ENCODE measurements around the gene OR2L8.

Gene OR2L8

GRCh38 chr1:247966532-247967204 is 18.0 kb downstream of the OR2L8 start:
- no CpG with 5 or more reads among the region's 5 CpGs for WGBS (ENCODE audit: insufficient coverage, insufficient read length)
- no peaks in the 10 kb centered on the region for H3K36me3 ChIP-seq (ENCODE audit: control insufficient read depth, insufficient read depth, low read length)
- no peak overlapping the region for H3K27ac ChIP-seq (ENCODE audit: low read length)
- no peaks in the 10 kb centered on the region for H3K4me1 ChIP-seq (ENCODE audit: control insufficient read depth, insufficient read depth, low read length)
- DNase-seq (ENCODE audit: low read depth, low spot score): no peak
- H3K4me3 ChIP-seq (ENCODE audit: low read length): no peak overlapping the region
- peaks cover 2% of the 10 kb centered on the region for H3K9me3 ChIP-seq (ENCODE audit: control insufficient read depth, insufficient read depth, low read length)
- no peaks in the 10 kb centered on the region for H3K27me3 ChIP-seq (ENCODE audit: control insufficient read depth, insufficient read depth, low read length)

- DNase-seq (ENCODE audit: low read depth, low spot score): no peak
- Histone ChIP-seq H3K9me3 (ENCODE audit: control insufficient read depth, insufficient read depth, low read length) (peaks cover 5% of the 10 kb centered on the region), H3K36me3 (ENCODE audit: control insufficient read depth, insufficient read depth, low read length) (no peaks in the 10 kb centered on the region), H3K4me1 (ENCODE audit: control insufficient read depth, insufficient read depth, low read length) (no peaks in the 10 kb centered on the region), H3K27ac (ENCODE audit: low read length) (no peak overlapping the region), H3K27me3 (ENCODE audit: control insufficient read depth, insufficient read depth, low read length) (no peaks in the 10 kb centered on the region), H3K4me3 (ENCODE audit: low read length) (no peak overlapping the region)
- no CpG with 5 or more reads among the region's 2 CpGs for WGBS (ENCODE audit: insufficient coverage, insufficient read length)
Observed at GRCh38 chr1:247992986-247993385, 44.3 kb downstream of the OR2L8 start.

- no peak overlapping the region for H3K27ac ChIP-seq (ENCODE audit: low read length)
Observed at GRCh38 chr1:247998811-247999210, 50.2 kb downstream of the OR2L8 start.

More at GRCh38 chr1:247998811-247999210, 50.2 kb downstream of the OR2L8 start:
- Histone ChIP-seq H3K4me1 (ENCODE audit: control insufficient read depth, insufficient read depth, low read length) (no peaks in the 10 kb centered on the region), H3K9me3 (ENCODE audit: control insufficient read depth, insufficient read depth, low read length) (peaks cover 5% of the 10 kb centered on the region), H3K4me3 (ENCODE audit: low read length) (no peak overlapping the region), H3K36me3 (ENCODE audit: control insufficient read depth, insufficient read depth, low read length) (no peaks in the 10 kb centered on the region), H3K27me3 (ENCODE audit: control insufficient read depth, insufficient read depth, low read length) (no peaks in the 10 kb centered on the region)
- no CpG with 5 or more reads among the region's 2 CpGs for WGBS (ENCODE audit: insufficient coverage, insufficient read length)
- no peak for DNase-seq (ENCODE audit: low read depth, low spot score)

Measured in iPS DF 6.9 (cell line).